ENCODE measurements around the gene ADAMTS15.
"Not testable (repeated sequence)": the region's sequence is repeated elsewhere in the genome, so short reads cannot be mapped to it uniquely, and the experiment has no call there.

ADAMTS15 gene

DNA sequence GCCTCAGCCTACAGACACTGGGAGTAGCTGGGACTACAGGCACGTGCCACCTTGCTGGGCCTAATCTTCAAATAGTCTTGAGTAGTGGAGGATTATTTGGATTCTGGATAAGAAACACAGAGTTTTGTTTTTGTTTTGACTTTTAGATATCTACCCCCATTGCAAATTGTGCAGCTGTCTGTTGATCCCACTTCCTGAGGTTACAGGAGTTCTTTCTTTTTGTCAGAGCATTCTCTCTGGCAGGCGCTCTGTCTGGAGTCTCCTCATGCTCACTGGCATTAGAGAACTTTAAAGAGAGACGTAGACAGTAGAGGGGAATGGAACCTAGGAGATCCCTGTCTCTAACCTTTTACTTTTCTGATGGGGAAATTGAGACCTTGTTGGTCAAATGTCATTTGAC, 12.3 kb upstream of the ADAMTS15 start:
- DNase-seq (ENCODE audit: low read depth) = no peak

DNA sequence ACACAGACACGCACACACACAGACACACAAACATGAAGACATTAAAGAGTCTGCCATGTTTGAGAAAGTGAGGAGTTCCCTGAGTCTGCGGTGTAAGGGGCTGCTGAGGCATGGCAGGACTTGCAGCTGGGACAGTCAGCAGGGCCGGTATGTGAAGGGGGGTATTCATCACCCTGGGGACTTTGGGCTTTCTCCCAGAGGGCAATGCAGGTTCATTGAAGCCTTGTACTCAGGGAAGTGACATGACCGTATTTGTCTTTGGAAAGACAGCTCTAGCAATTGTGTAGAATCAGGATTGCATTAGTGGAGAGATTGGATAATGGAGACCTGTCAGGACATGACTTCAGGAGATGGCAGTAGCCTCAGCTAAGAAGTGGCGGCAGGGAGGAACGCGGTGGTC, 10.6 kb upstream of the ADAMTS15 start:
- DNase-seq (ENCODE audit: low read depth) = no peak

DNA sequence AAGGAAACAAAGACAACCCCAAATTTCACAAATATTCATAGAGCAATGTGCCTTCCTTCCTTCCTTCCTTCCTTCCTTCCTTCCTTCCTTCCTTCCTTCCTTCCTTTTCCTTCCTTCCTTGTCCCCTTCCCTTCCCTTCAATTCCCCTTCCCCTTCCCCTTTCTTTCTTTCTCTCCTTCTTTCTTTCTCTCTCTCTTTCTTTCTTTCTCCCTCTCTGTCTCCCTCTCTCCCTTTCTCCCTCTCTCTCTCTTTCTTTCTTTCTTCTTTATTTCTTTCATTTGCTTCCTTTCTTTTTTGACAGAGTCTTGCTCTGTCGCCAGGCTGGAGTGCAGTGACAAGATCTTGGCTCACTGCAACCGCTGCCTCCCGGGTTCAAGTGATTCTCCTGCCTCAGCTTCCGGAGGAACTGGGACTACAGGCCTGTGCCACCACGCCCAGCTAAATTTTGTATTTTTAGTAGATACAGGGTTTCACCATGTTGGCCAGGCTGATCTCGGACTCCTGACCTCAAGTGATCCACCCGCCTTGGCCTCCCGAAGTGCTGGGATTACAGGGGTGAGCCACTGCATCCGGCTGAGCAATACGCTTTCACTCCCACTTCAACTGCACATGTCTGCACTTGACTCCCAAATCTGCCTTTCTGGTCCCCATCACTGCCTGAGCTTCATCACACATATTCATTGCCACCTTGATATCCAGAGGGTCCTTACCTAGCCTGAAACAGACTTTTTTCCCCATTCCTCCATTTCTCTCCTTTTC, 9.9 kb upstream of the ADAMTS15 start:
- not testable (repeated sequence) for DNase-seq (ENCODE audit: low read depth)

DNA sequence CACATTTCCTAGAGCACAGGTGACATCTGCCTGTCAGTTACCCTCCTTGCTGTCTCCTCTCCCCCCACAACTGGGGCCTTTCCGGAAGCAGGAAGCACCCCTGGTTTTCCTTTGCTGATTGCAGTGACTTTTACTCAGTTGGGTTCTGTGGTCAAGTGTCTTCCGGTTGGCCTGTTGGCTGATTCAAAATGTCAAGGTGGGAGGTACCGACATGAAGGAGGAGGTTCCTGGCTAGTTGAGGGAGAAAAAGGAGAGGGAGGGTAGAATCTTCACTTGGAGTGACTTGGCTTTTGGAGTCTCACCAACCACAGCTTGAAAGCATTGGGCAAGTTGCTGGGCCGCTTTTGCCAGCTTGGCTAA, 9.3 kb upstream of the ADAMTS15 start:
- no peak for DNase-seq (ENCODE audit: low read depth)

DNA sequence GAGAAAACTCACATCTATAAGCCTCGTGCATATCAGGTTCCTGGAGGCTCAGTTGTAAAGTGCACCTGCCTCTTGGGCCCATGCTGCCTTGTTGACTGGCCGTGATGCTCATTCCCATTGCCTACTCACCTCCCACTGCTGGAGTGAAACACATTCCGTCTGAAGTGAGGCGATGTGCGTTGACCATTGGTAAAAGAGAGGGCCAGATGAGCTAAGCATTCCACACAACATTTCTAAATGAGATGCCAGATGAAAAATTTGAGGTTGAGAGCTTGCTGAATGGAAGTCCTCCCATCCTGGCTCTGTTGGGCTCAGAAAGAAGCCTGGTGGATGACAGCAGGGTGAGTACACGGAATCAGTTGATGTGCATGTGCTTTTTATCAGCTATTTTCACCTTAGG, 8.6 kb upstream of the ADAMTS15 start:
- no peak for DNase-seq (ENCODE audit: low read depth)

DNA sequence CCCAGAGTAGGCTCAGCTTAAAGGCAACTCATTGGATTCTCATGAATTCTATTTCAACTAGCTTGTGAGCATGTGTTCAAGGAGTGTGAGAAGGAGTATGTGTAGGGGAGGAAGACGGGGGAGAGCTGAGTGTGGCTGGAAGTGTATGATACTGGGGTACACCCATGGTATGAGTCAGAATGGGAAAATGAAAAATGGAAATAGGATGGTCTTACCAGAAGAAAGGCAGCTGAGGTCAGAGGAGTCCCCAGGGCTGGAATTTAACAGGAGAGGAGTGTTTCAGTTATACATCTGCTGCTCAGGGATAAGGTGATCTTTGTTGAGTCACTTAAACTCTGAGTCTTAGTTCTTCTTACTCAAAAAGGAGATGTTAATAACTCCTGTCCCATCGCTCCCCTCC, 6.7 kb upstream of the ADAMTS15 start:
- no peak for DNase-seq (ENCODE audit: low read depth)

DNA sequence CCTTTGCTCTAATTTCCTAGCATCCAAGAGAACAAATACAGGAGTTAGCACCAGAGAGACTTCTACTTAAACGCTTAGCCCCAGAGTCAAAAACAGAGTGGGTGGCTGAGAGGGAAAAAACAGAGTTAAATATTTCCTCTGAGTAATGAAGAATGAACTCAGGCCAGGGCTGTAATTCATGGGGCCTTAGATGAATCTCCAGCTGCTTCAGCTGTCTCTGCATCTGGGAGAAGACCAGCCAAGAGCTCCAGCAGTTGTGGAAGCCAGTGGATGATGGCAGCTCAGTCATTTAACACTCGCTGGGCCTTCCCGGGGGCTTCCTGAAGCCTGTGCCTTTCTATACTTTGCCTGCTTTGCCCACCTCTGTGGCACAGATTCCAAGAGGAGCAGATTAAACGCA, 5.7 kb upstream of the ADAMTS15 start:
- no peak for DNase-seq (ENCODE audit: low read depth)

DNA sequence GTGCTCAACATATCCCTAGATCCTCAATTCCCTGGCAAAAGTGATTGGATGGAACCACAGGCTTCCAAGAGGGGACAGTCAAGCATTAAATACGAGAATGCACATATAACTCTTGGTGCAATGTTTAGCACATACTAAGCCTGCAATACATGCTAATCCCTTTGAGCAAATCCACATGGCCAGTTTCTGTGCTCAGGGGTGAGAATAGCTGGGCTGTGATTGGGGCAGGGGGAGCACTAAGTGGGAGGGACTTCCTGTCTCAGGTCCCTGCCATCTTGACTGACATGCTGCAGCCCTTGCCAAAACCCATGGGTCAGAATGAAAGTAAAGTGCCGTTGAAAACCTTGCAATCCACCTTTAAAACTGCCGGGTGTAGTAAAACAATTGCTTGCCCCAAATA, 2.7 kb upstream of the ADAMTS15 start:
- no peak for DNase-seq (ENCODE audit: low read depth)

DNA sequence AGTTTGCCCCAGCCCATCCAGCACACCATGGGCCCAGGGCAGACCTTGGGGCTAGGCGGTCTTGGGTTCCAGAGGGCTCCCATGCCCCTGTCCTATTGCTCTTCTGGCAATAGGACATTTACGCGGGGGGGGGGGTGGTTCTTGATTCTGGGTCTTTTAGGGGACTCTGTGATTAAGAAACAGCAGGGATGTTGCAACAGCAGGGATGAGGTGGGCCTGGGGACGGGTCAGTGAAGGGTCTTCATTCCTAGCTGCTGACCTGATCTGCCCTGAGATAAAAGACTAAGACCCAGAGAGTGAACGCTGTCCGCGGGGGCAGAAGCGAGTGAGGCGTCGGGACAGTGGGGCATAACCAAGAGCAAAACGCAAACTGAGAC, 418 bp upstream of the ADAMTS15 start:
- no peak for DNase-seq (ENCODE audit: low read depth)

DNA sequence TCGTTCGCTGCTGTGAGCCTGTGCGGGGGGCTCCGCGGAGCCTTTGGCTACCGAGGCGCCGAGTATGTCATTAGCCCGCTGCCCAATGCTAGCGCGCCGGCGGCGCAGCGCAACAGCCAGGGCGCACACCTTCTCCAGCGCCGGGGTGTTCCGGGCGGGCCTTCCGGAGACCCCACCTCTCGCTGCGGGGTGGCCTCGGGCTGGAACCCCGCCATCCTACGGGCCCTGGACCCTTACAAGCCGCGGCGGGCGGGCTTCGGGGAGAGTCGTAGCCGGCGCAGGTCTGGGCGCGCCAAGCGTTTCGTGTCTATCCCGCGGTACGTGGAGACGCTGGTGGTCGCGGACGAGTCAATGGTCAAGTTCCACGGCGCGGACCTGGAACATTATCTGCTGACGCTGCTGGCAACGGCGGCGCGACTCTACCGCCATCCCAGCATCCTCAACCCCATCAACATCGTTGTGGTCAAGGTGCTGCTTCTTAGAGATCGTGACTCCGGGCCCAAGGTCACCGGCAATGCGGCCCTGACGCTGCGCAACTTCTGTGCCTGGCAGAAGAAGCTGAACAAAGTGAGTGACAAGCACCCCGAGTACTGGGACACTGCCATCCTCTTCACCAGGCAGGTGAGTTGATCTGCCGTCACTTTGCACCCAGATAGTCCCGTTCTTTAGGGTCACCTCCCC, 1.0 kb downstream of the ADAMTS15 start:
- DNase-seq (ENCODE audit: low read depth) = no peak

DNA sequence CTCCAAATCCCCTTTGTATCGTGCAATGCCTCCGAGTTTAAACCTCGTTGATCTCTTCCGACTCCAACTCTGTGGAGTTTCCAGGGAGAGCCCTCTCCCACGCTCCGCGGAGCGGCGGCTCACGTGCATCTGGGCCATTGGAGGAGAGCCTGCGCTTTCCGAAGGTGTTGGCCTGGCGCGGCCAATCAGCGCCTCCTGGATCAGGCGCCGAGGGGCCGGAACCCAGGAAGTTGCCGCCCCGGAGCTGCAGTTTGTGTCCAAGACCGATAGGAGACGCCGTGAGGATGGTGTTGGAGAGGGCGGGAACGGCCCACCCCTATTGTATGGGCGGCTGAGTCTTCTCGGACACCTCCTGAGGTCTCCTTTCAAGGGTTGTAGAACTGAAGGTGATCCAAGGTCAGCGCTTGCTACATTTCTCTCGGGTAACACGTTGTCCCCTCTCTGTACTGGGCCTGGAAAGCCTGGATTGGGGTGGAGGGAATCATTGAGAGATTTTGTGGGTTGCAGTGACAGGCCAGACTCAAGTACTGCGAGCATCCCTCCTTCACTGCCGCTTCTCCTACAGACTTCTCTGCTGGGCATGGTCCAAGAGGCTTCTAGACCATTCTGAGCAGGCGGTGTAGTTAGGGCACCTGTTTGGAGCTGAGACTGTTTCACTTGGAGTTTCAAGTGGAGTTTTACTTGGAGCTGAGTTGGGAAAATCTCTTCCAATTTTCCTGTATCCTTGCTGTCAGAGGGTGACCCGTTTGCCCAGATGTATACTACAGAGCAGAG, 1.7 kb downstream of the ADAMTS15 start:
- DNase-seq (ENCODE audit: low read depth) = no peak

DNA sequence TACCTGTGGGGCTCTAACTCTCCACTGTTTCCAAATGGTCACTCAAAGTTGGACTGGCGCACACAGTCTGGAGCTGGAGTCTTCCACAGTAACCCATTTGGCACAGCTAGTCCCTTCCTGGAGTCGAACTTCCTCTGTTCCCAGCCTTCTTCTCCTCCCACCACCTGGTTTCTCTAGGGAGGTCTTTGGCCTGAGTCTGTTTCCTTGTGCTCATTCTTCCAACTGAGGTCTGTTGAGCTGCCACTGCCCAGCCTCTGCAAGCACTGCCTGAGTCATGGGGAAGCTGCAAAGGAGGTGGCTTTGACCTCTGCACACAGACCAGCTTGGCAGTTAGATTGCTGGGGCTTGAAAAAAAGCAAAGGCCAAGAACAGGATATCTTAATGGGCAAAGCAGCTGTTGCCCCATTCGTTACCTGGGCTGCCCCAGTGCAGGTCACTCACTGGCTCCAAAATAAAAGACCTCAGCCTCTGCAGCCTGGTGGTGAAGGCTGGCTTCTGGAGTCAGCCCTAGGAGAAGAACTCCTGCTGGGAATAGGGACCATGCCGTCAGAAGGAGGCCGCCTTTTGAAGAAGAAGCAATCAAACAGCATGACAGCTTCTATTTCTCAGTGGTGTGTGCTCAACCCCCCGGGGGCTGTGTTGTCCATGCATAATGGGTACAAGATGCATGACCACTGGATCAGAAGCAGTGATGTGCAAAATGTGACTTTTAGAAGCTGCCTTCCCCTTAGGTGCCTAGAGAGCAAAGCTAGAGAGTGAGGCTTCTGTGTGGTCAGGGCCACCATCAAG, 3.0 kb downstream of the ADAMTS15 start:
- no peak for DNase-seq (ENCODE audit: low read depth)

DNA sequence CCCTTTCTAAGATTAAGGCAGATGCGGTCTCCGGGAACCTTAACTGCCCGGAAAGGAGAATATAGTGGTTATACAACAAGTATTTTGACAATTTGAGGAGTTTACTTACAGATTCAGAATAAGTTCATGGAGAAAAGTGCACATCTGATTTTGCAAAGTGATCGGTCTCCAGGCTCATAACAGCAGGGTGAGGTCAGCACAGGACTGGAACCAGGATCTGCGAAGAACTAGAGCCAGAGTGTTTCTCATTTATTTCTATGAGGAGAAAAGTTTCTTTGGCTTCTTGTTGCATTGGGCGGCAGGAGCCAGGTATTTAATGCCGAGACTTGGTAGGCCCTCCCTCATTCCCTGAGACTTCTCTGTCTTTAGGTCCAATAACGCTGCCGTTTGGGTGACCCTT, 3.7 kb downstream of the ADAMTS15 start:
- no peak for DNase-seq (ENCODE audit: low read depth)

DNA sequence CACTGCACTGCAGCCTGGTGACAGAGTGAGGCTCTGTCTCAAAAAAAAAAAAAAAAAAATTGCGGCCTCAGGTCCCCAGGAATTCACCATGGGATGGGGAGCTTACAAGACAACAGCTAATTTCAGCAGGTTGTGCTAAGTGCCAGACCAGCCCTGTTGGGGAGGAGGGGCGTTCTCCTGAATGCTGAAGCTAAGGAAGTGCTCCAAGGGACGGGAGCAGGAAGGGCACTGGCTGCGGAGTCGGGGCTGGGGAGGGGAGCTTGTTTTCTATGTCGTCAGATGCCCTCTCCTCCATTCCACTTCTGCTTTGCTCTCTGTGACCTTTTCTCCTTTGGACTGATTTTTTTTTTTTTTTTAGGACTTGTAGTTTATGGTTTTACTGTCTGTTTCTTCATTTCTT, 4.5 kb downstream of the ADAMTS15 start:
- DNase-seq (ENCODE audit: low read depth) = no peak

DNA sequence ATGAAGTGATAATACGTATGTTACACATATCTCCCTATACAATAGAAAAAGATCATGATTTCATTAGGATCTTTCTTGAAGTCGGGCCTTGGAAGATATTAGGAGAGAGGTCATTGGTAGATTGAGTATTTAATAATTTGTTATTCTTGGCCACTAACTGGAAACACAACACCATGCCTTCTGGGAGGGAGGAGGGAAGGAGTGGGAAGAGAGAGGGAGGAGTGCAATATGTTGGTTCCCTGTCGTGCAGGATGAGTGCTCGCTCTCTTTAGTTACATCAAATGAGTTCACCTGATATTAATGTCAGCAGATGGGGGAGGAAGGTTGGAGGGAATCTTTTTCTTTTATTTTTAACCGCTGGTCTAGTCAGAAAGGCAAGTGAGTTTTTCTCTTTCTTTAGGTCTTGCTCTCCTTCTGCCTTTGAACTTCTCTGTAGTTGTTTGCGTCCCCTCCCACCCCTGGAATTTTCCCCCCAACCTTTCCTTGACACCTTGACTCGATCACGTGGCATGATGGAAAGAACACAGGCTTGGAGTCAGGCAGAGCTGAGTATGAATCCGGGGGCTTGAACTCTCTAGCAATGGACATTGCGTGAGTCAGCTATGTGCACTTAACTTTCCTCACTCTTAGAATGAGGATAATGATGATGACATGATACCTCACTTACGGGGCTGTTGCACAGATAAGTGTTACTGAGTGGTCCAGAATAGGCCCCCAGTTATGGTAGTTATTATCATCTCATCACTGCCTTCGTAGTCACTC, 6.2 kb downstream of the ADAMTS15 start:
- no peak for DNase-seq (ENCODE audit: low read depth)

DNA sequence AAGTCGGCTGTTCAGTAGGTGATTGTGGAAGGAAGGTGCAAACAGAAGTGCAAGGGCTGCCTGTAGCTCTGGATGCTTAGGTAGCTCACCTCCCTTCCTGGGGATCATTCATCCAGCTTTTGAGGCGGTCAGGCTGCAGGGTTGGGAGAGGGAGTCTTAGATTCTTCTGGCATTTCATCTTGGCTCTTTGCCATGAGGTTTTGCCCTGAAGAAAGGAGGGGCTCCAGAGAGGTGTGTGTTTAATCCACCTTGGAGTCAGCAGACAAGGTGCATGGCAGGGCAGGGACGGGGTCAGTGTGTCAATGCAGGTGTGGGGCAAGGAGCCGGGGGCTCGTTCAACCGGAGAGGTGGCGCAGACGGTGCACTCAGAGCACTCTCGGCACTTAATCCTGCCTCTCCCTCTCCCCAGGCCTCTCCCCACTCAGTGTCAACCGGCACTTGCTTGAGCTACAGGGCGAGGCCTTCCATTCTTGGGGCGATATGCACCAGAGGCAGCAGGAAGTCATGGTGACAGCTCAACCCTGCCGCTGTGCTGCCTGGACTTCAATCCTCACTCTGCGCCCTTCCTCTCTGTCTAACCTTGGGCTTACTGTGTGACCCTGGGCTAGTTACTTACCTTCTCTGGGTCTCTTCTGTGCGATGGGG, 7.2 kb downstream of the ADAMTS15 start:
- no peak for DNase-seq (ENCODE audit: low read depth)

DNA sequence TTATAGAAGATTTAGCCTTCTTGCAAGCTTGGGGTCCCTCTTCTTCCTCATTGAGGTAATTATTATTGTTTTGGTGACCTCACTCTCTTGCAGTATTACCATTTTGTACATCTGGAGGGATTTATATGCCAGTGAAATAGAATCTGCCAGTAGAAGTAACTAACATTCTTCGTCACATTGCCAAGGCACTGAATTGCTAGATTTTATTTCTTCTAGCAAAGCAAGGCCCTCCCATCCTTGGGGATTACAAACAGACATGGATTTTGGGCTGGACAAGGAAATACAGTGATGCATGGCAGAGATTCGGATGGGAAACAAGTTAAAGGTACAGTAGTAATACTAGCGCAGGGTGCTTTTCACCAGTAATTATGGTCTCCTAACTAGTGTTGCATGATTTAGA, 7.8 kb downstream of the ADAMTS15 start:
- DNase-seq (ENCODE audit: low read depth) = no peak

DNA sequence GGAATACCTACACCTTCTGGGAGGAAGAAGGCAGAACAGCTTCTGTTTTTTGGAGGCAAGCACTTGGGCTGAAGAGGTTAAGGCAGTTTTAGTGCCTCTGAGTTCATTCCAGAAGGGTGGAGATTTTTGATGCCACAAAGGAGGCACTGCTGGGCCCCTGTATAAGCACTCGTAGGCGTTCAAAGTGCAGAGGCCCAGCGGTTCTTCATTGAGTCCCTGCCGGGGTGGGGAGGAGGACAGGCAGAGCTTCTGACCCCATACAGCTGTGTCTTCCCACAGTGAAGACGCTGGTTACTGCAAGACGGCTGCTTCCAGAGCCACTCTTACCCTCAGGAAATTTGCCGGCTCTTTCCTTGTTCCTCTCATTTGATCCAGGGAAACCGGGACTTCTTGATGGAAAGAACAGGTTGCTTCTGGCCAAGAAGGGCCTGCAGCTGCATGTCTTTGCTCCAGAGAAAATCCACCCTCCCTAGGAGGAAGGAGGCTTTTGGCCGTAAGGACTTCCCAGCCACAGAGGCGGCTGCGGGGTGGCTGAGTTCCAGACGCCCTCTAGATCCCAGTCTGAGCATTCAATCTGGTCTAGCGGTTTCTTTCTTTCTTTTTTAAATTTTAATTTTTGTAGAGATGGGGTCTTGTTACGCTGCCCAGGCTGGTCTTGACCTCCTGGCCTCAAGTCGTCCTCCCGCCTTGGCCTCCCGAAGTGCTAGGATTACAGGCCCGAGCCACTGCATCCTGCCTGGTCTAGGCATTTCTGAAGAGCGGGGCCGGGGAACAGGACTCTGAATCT, 9.4 kb downstream of the ADAMTS15 start:
- no peak for DNase-seq (ENCODE audit: low read depth)

DNA sequence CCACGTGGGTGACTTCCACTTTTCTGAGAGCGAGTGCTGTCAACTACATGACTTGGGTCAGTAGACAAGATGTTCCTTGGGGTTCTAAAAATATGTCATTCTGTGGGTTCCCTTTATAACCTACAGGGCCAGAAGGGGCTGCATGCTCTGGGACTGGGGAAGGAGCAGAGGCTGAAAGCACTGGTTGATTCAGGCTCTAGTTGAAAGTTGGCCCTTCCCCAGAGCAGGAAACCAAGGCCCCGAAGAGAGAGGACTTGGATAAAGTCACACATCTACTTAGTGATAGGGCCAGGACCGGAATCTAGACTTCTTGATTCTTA, 9.9 kb downstream of the ADAMTS15 start:
- DNase-seq (ENCODE audit: low read depth) = no peak

DNA sequence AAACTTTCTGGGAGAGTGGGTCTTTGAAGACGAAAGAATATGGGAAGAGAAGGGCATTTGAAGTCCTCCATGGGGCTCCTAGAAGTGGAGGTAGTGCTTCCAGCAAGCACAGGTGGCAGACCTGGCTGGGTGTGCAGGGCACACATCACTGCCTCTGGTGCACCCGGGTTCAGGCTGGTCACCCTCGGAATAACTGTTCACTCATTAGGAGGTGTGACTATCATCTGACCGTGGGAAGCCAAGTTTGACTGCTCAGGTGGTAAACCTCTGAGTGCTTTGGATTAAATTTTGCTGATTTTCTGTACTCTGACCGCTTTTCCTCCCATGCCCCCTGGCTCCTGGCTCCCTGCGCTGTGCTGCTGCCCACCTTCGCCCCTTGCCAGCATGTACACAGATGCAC, 11.1 kb downstream of the ADAMTS15 start:
- no peak for DNase-seq (ENCODE audit: low read depth)
